Skin of body (tissue), 2 donors: ENCODE data around the gene TIMP3. TPM values are rescaled to one million over a fixed set of nuclear protein-coding genes. Genes with fewer than 3 reads are reported as not detected.
A peak's percentile ranks its signal among the peaks of the same experiment; 100 is the strongest.
"Not testable (repeated sequence)": the region's sequence is repeated elsewhere in the genome, so short reads cannot be mapped to it uniquely, and the experiment has no call there.

Source experiments
- DNase-seq: peaks from one replicate; lab custom pipeline; 2025; lab: John Stamatoyannopoulos, UW
- total RNA-seq: library from RNA; depleted of rRNA; stranded (reverse); fragments of >200 nt; gene quantifications from one replicate; pipeline ENCODE4 v1.2.3, GENCODE V29; 2014

The TIMP3 gene
- 89.6 TPM for total RNA-seq

DNA sequence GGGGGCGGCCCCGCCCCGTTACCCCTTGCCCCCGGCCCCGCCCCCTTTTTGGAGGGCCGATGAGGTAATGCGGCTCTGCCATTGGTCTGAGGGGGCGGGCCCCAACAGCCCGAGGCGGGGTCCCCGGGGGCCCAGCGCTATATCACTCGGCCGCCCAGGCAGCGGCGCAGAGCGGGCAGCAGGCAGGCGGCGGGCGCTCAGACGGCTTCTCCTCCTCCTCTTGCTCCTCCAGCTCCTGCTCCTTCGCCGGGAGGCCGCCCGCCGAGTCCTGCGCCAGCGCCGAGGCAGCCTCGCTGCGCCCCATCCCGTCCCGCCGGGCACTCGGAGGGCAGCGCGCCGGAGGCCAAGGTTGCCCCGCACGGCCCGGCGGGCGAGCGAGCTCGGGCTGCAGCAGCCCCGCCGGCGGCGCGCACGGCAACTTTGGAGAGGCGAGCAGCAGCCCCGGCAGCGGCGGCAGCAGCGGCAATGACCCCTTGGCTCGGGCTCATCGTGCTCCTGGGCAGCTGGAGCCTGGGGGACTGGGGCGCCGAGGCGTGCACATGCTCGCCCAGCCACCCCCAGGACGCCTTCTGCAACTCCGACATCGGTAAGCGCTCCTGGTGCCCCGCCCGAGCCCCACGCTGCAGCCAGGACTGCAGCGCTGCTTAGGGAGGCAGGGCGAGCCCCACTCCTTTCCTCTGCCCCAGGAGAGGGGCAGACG is at the start of gene TIMP3:
TSS of gene TIMP3 (plus strand) at position 169 of the 700 bp plus-strand sequence. CDS start at position 466, 297 bp downstream.
- DNase-seq, result peak; percentile 60

DNA sequence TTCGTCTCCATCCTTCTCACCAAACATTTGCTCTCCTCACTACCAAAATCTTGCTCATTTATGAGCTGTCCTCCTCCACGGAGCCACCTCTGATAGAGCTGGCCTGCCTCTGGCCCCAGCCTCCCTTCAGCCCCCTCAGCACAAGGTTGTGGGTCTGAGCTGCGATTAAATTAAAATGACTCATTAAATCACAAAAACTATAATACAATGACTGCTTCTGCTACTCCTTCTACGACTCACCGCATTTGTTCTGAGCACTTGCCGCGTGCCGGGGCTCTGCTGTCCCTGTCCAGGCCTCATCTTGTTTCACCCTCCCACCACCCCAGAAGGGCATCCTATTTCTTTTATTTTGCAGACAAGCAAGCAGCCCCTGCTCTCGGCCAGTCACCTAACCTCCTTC is 49.2 kb upstream of the TIMP3 start:
- no peak for DNase-seq

DNA sequence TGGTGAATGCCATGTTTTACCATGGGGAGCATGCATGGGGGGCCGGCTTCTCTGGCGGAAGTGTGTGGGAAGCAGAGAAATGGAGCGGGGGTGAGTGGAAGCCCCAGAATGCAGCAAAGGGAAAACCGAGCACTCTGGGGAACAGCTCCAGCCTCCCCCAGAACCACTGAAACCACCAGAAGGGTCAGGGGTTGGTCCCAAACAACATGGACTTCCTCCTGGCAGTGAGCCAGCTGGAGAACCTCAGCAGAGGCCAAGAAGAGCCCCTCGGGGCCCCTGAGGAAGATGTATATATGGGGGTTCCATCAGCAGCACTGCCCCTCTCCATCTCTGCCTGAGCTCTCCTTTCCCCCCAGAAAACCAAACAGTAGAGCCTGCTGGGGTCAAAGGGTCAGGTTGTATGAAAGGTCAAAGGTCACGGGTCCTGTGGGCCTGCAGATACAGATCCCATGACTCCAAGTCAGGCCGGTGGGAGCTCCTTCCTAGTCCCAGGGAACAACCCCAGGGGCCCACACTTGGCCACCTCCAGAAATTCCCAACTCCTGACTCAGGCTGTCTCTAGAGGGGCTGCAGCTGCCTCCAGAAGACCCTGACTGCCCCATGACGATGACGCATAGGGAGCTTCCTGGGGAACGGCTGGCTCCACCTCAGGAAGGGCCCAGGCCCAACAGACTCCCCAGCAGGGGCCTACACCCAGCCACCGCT is 48.5 kb upstream of the TIMP3 start:
- no peak for DNase-seq

- DNase-seq, result no peak
Observed at GRCh38 chr22:32753591-32753990, 47.9 kb upstream of the TIMP3 start.

DNA sequence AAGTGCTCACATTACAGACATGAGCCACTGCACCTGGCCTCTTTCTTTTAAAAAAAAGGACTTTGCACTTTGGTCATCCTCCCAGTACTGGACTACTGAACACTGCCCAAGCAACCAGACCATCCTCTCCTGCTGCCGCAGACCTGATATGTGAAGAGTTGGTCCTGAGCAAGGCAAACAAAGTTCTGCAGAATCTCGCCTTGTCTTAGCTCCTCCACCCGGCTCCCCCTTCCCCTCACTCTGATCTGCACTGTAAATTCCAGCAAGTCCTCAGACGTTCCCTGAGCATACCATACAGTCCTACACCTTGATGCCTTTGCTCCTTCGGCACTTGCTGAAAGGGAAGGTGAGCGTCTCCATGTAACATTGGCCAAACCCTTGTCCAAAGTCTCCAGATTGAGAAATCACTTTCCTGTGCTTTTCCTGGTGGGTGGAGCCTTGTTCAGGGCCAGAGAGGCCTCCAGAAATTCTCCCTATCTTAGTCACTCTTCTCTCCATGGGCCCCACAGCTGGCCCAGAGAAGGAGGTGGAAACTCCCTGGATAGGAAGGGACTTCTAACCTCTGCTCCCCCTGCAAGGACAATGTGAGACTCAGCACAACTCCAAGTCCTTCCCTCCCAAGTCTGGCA is 47.0 kb upstream of the TIMP3 start:
- DNase-seq, result no peak

DNA sequence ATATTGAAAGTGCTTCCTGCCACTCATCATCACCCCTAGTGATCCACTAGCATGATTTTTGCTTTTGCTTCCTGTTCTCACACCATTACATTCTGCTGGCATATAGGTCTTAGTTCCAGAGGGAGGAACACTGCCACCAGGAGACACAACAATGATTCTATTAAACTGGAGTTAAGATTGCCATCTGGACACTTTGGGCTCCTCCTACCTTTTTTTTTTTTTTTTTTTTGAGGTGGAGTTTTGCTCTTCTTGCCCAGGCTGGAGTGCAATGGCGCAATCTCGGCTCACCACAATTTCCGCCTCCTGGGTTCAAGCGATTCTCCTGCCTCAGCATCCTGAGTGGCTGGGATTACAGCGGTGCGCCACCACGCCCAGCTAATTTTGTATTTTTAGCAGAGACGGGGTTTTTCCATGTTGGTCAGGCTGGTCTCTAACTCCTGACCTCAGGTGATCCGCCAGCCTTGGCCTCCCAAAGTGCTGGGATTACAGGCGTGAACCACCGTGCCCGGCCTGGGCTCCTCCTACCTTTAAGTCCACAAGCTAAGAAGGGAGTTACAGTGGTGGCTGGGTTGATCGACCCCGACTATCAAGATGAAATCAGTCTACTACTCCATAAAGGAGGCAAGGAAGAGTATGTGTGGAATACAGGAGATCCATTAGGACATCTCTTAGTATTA is 44.3 kb upstream of the TIMP3 start:
- not testable (repeated sequence) for DNase-seq

DNA sequence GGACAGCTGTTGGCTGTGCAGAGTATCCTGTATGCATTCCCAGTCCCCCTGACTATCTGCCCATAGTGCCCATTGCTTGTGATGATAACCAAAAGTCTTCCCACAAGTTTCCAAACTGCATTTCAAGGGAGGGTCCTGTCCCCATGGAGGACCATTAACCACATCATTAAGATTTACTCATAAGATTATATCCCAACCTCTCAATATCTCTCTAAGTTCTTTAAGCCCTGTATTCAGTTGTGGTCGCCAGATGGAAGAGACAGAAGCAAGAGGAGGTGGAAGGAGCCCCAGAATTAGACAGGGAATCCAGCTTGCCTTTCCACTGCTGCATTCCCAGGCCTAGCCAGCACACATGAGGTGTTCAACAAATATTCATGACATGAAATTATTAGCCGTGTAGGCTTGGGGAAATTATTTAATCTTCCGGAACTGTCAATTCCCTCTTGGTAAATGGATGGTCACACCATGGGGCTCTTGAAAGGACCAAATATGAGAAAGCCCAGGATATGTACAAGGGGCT is 42.6 kb upstream of the TIMP3 start:
- no peak for DNase-seq

DNA sequence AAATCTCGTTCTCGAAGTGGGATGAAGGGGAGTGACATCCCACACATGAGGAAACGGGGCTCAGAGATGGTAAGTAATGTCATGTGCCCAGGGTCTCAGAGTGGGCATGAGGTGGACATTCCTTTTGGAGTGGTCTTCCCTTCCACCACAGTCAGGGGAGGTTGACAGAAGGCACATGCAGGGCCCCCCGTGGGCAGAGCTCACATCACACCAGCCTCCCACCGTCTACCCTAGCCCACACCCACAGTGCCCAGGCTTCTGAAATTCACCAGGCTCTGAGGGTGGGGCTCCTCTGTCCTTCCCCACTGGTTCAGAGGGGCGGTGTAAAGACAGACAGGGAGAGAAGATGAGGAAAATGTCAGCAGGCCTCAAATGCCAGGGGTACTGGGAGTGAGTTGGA is 41.1 kb upstream of the TIMP3 start:
- DNase-seq, result no peak

DNA sequence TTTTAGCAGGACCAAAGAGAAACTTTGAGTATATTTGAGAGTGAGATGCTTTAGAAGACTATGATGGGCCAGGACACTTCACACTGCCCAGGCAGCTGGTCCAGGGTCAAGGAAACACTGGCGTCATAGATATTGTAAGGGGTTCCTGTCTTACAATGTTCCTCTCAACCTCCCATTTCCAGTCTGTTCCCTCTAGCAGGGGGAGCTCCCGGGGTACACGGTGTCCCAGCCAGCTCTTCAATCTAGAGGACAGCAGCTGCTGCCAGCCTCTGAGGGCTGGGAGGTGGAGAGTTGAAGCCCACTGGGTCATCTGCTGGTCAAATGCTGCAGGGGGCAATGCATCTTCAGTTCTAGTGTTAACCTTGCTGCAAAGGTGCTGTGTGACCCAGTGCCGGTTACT is 40.7 kb upstream of the TIMP3 start:
- DNase-seq, result no peak

DNA sequence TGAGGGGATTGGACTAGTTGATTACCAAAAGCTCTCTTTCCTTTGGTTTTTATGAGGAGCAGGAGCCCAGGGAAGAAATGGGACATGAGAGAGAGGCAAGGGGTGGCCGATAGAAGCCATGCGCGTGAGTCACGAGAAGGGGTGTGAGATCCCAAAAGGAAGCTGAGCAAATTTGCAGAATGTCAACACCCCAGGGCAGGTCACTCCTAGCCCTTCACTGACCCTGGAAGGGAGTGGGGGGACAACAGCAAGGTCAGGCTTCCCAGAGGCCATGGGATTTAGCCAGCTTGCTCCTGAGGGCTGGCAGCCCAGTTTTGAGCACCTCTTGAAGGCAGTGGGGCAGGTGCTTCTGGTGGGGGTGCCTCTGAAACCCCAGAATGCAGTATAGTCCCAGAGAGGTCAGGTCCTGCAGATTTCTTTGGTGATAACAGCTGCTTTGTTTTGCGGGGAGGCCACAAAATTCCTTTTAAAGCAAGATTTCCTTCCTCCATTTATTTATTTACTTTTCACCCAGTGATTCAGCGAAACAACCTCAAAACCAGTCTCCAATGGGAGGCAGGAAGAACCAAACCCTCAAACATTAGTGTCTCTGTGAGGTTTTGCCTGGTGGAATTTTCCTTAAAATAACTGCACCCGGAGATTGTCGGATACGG is 40.1 kb upstream of the TIMP3 start:
- DNase-seq, result no peak

GRCh38 chr22:32764330-32765131 is 37.0 kb upstream of the TIMP3 start:
- peak; percentile 60 for DNase-seq

DNA sequence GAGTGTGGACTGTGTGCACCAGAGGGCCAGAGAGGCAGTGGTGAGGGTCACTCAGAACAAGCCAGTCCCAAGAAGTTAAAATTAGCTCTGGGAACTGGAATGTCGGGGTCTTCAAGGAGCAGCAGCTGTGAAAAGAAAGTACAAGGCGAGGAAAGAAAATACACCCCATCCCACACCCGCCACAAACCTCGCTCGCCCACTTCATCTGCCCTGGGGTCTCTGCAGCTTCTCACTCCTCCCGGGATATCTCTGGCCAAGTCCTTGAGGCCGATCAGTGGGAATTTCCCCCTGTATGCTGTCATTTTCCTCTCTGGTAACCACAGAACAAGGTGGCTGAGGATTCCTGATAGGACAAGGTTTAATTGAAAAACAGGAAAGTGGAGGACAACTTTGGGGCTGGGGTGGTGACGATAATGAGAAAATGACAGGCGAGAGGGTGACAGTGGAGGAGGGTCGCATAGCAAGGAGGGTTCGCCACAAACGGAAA is 36.3 kb upstream of the TIMP3 start:
- no peak for DNase-seq

DNA sequence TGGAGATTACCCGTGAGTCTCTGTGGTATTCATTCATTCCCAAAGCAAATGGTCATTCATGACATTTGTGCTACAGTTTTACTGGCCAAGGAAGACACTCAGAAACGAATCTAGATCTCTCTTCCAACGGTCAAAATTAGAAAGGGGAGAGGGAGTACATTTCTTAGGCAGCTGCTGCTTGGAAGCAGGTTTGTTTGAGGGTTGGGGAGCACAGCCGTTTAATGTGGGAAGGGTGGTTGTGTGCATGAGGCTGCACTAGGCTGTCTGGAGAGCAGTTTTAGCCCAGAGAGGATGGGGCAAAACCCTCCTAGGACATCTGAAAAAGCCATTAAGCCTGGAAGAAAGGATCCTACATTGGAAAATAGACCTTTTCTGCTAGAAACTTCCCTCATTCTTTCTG is 29.7 kb upstream of the TIMP3 start:
- no peak for DNase-seq

- no peak for DNase-seq
Observed at GRCh38 chr22:32775957-32776356, 25.5 kb upstream of the TIMP3 start.

DNA sequence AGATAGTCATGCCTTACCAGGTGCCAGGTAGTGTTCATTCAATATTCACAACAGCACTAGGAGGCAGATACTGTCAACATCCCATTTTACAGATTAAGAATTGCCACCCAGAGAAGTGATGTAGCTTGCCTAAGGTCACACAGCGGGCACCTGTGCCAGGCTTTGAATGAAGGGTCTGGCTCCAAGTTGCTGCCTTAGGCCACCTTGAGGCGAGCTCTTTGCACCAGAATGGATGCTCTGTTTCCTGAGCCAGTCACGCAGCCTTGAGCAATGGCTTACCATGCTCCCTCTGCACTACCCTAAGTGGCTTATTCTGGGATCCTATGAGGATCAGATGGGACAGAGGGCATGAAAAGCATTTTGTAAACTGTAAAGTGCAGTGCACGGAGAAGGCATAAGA is 25.1 kb upstream of the TIMP3 start:
- no peak for DNase-seq

DNA sequence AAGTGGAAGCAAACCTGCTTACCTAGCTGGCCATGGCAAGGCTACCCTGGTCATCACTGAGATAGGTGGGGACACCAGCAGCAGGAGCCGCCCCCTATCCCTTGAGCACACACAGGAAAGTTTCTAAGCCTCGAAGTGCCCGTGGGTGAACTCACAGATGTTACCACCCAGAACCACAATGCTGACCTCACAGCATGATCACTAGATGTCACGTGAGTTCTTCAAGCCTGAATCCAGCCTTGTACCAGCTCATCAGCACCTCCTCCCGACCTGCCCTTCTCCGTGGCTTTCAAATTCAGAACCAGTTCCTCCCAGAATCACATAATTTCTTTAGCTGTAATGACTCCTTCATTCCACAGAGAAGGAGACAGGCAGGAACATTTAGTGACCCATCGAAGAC is 24.7 kb upstream of the TIMP3 start:
- DNase-seq, result no peak

DNA sequence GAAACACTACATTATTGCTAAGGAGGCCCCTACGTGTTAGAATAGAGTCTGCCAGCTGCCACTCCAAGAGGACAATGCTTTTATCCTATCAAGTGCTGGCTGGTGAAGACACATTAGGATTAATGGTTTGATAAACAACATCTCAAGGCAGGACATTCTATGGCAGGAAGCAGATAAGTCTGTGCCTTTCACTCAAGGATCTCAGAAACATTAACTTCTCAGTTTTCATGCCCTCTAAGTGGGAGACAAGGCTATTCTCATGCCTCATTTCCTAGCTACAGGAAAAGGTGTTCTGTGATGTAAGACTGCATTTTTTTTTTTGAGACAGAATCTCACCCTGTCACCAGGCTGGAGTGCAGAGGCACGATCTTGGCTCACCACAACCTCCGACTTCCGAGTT is 23.5 kb upstream of the TIMP3 start:
- DNase-seq, result no peak

GRCh38 chr22:32780726-32781310 is 20.7 kb upstream of the TIMP3 start:
- DNase-seq, result no peak

DNA sequence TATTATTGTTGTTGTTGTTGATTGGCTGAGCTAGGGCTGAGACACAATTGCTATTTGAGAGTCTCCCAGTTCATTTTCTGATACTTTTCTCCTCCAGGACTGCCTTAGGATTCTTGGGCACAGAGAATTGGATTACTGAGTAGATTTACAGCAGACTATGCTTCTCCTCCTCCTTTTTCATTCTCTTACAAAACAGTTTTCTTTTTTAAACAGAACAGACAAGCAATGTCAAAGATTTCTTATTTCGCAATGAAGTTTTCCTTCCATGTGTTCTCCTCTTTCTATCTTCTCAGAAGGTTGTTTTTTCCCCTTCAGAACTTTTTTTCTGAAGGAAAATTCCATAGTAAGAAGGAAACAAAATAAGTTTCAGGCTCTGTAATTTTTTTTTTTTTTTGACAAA is 19.8 kb upstream of the TIMP3 start:
- no peak for DNase-seq
